Measurements from ENCODE around the gene PHF13.

GRCh38 chr1:6586404-6586816 lies 27.1 kb upstream of the PHF13 start:
- no peak for TF ChIP-seq POLR2A (IDR thresholded peaks at IDR 0.05; ENCODE audit: low read length)
- TF ChIP-seq GATA1 (IDR thresholded peaks at IDR 0.05; ENCODE audit: low read depth, low read length) = no peak

All from erythroblast (primary cell).